OCI-LY1 (cell line): Measurements from ENCODE around the gene CBLL1.

Experiments used
- EZH2 ChIP-seq: fragments of 200-600 bp; sonication (generic), shearing (Covaris generic); IDR thresholded peaks from 2 replicates; pipeline ENCODE4 v1.8.0; 2017; ENCODE audit warnings: borderline replicate concordance, mixed run types, mild to moderate bottlenecking, antibody characterized with exemption, low read length, moderate library complexity, mixed read lengths
- TF ChIP-seq, protein P1 (sequence below): fragments of 200-600 bp; sonication (generic), shearing (Covaris generic); IDR thresholded peaks from 2 replicates; pipeline ENCODE4 v1.5.1; 2017; ENCODE audit warnings: mild to moderate bottlenecking, antibody characterized with exemption, low read length, moderate library complexity, mixed read lengths

DNA sequence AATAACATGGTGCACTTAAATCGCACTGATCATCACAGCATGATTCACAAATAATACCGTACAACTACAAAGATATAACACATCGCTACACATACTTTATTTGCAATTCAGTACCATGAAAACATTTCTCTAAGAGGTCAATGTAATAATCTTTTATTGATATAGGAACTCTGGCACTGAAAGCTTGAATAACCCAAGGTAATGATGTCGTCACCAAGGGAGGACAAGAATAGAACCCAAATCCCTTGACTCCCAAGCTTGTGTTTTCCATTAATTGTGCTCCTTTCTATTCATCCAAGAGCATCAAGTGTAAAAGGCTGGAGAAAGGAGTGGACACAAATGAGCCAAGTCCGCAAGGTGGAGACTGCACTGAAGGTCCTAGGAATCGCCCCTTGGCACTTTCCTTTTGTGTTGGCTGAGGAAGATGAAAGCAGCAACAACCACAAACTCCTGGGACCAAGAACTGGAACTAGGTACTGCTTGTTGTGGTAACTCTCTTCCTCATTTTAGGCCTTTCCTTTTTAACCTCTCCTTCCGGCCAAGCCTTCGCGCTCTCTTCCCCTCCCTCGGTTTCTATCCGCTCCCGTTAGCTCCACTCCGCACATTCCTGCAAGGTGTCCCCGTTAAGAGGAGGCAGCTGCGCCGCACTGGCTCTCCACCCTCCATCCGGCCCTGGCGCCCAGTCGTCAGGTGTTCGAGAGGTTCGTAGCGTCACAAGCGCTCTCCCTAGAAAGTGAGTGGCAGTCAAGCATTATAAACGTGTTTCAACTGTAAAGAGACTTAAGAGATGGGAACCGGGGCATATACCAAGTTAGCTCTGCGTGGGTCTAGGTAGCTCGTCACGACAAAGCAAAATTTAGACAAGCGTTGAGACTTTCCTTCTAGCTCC lies 1.0 kb upstream of the CBLL1 start:
- TF ChIP-seq, protein P1, sequence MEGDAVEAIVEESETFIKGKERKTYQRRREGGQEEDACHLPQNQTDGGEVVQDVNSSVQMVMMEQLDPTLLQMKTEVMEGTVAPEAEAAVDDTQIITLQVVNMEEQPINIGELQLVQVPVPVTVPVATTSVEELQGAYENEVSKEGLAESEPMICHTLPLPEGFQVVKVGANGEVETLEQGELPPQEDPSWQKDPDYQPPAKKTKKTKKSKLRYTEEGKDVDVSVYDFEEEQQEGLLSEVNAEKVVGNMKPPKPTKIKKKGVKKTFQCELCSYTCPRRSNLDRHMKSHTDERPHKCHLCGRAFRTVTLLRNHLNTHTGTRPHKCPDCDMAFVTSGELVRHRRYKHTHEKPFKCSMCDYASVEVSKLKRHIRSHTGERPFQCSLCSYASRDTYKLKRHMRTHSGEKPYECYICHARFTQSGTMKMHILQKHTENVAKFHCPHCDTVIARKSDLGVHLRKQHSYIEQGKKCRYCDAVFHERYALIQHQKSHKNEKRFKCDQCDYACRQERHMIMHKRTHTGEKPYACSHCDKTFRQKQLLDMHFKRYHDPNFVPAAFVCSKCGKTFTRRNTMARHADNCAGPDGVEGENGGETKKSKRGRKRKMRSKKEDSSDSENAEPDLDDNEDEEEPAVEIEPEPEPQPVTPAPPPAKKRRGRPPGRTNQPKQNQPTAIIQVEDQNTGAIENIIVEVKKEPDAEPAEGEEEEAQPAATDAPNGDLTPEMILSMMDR: no peak
- no peak for TF ChIP-seq EZH2
